Smooth muscle cell (in vitro differentiated cells): Measurements from ENCODE around the gene SOWAHC. TPM values are rescaled to one million over a fixed set of nuclear protein-coding genes. Genes with fewer than 3 reads are reported as not detected.

Source experiments
- DNase-seq: peaks from one replicate; lab custom pipeline; 2025; ENCODE audit not compliant: unreplicated experiment; lab: John Stamatoyannopoulos, UW
- H2AFZ ChIP-seq: fragments of 200-600 bp; sonication (generic); 2 replicates; pipeline ENCODE4 v1.6.0; 2016; ENCODE audit warnings: antibody characterized with exemption, low read depth, mild to moderate bottlenecking
- H3F3A ChIP-seq: fragments of 200-600 bp; sonication (generic); 2 replicates; pipeline ENCODE4 v1.6.0; 2017; ENCODE audit warnings: antibody characterized with exemption, low read depth
- H3K27ac ChIP-seq: fragments of 200-600 bp; sonication (generic); 2 replicates; pipeline ENCODE4 v1.5.1; 2016; ENCODE audit warnings: low read depth, mild to moderate bottlenecking
- H3K27me3 ChIP-seq: fragments of 200-600 bp; sonication (generic); 2 replicates; pipeline ENCODE4 v1.6.1; 2016; ENCODE audit warnings: low read depth, mild to moderate bottlenecking
- H3K36me3 ChIP-seq: fragments of 200-600 bp; sonication (generic); 2 replicates; pipeline ENCODE4 v1.5.1; 2016; ENCODE audit warnings: low read depth
- H3K4me1 ChIP-seq: fragments of 200-600 bp; sonication (generic); 2 replicates; pipeline ENCODE4 v1.5.1; 2016; ENCODE audit warnings: low read depth
- H3K4me2 ChIP-seq: fragments of 200-600 bp; sonication (generic); 2 replicates; pipeline ENCODE4 v1.6.0; 2016; ENCODE audit warnings: mild to moderate bottlenecking
- H3K4me3 ChIP-seq: fragments of 200-600 bp; sonication (generic); 2 replicates; pipeline ENCODE4 v1.5.1; 2016; ENCODE audit warnings: mild to moderate bottlenecking
- H3K79me2 ChIP-seq: fragments of 200-600 bp; sonication (generic); 2 replicates; pipeline ENCODE4 v1.6.0; 2016; ENCODE audit warnings: low read depth, mild to moderate bottlenecking
- H3K9ac ChIP-seq: fragments of 200-600 bp; sonication (generic); 2 replicates; pipeline ENCODE4 v1.6.0; 2016; ENCODE audit warnings: low read depth
- H3K9me3 ChIP-seq: fragments of 200-600 bp; sonication (generic); replicated peaks from 2 replicates; pipeline ENCODE4 v1.5.1; 2016; ENCODE audit warnings: low read depth
- H4K20me1 ChIP-seq: fragments of 200-600 bp; sonication (generic); 2 replicates; pipeline ENCODE4 v1.6.0; 2016; ENCODE audit warnings: low read depth
- CTCF ChIP-seq: fragments of 200-600 bp; sonication (generic); IDR thresholded peaks from 2 replicates; pipeline ENCODE4 v1.5.1; 2017; ENCODE audit warnings: borderline replicate concordance, mild to moderate bottlenecking, antibody characterized with exemption; ENCODE audit not compliant: insufficient read depth, poor library complexity, severe bottlenecking
- WGBS: methylation state at CpG from one replicate; pipeline ENCODE4 v1.1.7; 2016; ENCODE audit warnings: low lambda C conversion rate; 5-methylcytosine and 5-hydroxymethylcytosine counted together
- polyA plus RNA-seq: library from polyadenylated mRNA; unstranded; fragments of >200 nt; fragmentation: Nextera tagmentation; extraction: Ambion mirVana; gene quantifications from 2 replicates; pipeline ENCODE4 v1.2.1, GENCODE V29; 2016
- total RNA-seq: library from RNA; depleted of rRNA; stranded (reverse); fragments of >200 nt; gene quantifications from 2 replicates; pipeline ENCODE4 v1.2.3, GENCODE V29; 2014

Gene SOWAHC
- total and polyA plus RNA-seq, 2 experiments from 2014 or later: 20.2 to 31.2 TPM

GRCh38 chr2:109654326-109655050 is 40.3 kb downstream of the SOWAHC start:
- 97% methylated on average over 8 of the region's 8 CpGs for WGBS

GRCh38 chr2:109655287-109655686 is 41.1 kb downstream of the SOWAHC start:
- Histone ChIP-seq H3K27me3 (no peaks in the 10 kb centered on the region), H3K4me1 (no peaks in the 10 kb centered on the region), H3K36me3 (no peaks in the 10 kb centered on the region), H3F3A (no peaks in the 10 kb centered on the region), H3K9ac (no peak overlapping the region), H3K79me2 (no peaks in the 10 kb centered on the region), H3K27ac (no peak overlapping the region), H2AFZ (no peak overlapping the region), H3K9me3 (no peaks in the 10 kb centered on the region), H4K20me1 (no peaks in the 10 kb centered on the region), H3K4me3 (no peak overlapping the region), H3K4me2 (no peak overlapping the region)
- no peak for TF ChIP-seq CTCF
- WGBS: 82% methylated on average over 3 of the region's 3 CpGs
- DNase-seq: no peak

More at GRCh38 chr2:109654326-109655050, 40.3 kb downstream of the SOWAHC start:
- Histone ChIP-seq H3K4me1 (no peaks in the 10 kb centered on the region), H3K4me2 (no peak overlapping the region), H3K27me3 (no peaks in the 10 kb centered on the region), H3K36me3 (no peaks in the 10 kb centered on the region), H3K79me2 (no peaks in the 10 kb centered on the region), H3K27ac (no peak overlapping the region), H3F3A (no peaks in the 10 kb centered on the region), H3K9ac (no peak overlapping the region), H3K4me3 (no peak overlapping the region), H2AFZ (no peak overlapping the region), H4K20me1 (no peaks in the 10 kb centered on the region), H3K9me3 (no peaks in the 10 kb centered on the region)
- no peak for TF ChIP-seq CTCF
- no peak for DNase-seq

GRCh38 chr2:109659396-109660045 is 45.4 kb downstream of the SOWAHC start:
- Histone ChIP-seq H2AFZ (no peak overlapping the region), H3K79me2 (no peaks in the 10 kb centered on the region), H4K20me1 (no peaks in the 10 kb centered on the region), H3K36me3 (no peaks in the 10 kb centered on the region), H3K4me3 (no peak overlapping the region), H3K9me3 (no peaks in the 10 kb centered on the region), H3K4me2 (no peak overlapping the region), H3K9ac (no peak overlapping the region), H3K27me3 (no peaks in the 10 kb centered on the region), H3K4me1 (no peaks in the 10 kb centered on the region), H3F3A (no peaks in the 10 kb centered on the region), H3K27ac (no peak overlapping the region)
- no peak for TF ChIP-seq CTCF
- WGBS: 80% methylated on average over 9 of the region's 9 CpGs
- no peak for DNase-seq
